Stimulated activated CD4-positive, alpha-beta T cell treated with anti-CD3 and anti-CD28 coated beads, Interleukin-1b, Interleukin-23, amount 100 ng/mL, for 48 hours (primary cell): ENCODE data around the gene TTC17.
"Not testable (repeated sequence)": the region's sequence is repeated elsewhere in the genome, so short reads cannot be mapped to it uniquely, and the experiment has no call there.

Experiments
- DNase-seq: peaks from one replicate; pipeline ENCODE4 v3.0.0-alpha.2; 2020

The TTC17 gene

DNA sequence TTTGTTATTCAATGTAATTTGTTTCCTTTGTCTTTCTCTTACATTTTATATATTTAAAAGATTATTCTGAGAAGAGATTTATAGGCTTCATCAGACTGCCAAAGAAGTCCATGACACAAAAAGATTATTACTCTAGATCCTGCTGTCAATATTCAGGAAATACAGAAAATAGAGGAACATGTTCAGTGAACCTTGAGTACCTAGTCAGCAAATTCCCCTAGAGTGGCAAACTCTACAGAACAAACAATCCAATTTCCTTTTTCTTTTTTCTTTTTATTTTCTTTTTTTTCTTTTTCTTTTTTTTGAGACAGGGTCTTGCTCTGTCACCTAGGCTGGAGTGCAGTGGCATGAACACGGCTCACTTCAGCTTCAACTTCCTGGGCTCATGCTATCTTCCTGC, 23.9 kb downstream of the TTC17 start:
- no peak for DNase-seq

DNA sequence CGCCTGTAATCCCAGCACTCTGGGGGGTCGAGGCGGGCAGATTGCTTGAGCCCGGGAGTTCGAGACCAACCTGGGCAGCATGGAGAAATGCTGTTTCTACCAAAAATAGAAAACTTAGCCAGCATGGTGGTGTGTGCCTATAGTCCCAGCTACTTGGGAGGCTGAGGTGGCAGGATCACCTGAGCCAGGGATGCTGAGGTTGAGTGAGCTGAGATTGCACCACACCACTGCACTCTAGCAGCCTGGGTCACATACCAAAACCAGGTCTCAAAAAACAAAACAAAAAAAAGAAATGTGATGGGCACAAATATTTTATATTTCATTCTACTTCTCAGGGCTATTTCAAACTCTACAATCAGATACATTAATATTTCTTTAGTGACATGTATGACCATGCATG, 25.7 kb downstream of the TTC17 start:
- no peak for DNase-seq

DNA sequence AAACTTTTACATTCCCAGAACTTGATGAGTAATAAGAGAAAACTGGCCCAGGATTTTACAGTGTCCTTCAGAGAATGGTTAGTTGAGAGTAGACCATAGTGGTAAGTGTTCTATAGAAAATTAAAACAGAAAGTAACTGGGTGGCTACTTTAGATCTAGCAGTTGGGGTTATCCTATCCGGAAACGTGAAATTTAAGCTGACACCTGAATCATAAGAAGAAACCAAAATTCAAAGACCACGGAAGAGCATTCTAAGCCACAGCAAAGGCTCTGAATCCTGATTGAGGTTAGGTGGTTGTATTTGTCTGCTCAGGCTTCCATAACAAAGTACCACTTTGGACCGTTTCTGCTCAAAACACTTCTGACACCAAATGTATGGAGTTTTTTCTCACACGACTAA, 34.0 kb downstream of the TTC17 start:
- no peak for DNase-seq

DNA sequence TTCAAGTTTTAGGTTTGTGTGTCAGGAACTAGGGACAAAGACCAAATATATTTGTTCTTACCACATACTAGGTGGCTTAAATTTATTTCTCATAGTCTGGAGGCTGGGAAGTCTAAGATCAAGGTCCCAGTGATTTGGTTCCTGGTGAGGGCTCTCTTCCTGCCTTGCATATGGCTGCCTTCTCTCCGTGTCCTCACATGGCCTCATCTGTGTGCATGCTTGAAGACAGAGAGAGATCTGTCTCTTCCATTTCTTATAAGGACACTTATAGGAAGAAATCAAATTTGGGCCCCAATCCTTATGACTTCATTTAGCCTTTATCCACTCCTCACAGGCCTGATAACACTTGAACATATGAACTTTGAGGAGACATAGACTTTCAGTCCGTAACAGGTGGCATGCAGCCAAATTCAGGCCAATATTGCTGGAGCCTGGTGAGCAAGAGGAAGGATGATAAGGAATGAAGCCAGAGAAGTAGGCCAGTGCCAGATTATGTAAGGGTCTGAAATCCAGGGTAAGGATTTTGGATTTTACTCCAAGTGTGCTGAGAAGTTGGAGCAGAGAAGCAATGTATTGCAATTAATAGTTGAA, 35.1 kb downstream of the TTC17 start:
- no peak for DNase-seq

DNA sequence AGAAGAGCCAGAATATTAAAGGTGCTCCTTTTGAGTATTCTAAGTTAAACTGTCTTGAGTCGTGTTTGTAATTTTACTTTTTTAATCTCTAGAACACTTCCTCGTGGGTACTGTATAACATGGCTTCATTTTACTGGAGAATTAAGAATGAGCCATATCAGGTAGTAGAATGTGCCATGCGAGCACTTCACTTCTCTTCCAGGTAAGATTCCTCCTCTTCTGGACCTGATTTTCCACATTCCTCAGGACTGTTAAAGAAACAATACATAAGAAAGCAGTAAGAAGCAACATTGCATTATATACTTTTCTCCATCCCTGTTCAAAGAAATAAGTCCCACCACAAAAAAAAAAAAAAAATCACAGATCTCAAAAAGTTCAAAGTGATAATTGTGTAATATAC, 37.9 kb downstream of the TTC17 start:
- DNase-seq, result no peak

DNA sequence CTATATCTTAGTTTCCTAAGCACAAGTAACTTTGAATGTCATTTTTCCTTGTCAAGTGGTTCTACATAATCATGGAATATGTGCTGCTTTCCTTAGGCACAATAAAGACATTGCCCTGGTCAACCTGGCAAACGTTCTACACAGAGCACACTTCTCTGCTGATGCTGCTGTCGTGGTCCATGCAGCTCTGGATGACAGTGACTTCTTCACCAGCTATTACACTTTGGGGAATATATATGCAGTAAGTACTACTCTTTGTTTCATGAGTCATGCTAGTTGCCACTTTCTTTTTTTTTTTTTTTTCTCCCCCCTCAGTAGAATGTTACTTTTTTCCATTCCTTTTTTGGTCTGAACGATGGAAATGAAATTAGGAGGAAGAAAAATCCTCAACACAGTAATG, 38.5 kb downstream of the TTC17 start:
- peak; percentile 2 for DNase-seq

DNA sequence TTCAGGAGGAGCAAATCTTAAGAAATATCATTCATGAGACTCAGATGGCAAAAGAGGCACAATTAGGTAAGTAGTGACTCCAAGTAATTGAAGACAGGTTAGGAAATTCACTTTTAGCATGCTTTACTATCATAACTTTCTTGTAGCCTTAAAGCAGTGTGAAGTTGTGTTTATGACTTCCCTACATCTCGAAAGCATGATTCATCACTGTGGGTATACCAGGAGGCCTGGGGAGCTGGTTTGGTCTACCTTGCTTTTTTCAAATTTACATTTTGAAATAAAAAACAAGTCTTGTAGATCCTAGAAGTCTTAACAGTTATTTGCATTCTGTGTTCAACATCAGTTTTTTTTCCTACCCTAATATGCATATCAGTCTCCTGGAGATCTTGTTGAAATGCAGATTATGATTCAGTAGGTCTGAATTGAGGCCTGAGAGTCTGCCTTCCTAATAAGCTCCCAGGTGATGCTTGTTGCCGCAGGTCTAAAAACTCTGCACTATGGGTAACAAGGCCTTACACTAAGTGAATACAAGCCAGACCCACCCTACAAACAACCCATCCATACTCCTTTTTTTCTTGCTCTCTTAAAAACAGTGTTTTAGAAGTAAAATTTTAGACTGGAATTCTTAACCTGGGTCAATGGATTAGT, 41.4 kb downstream of the TTC17 start:
- peak; percentile 6 for DNase-seq

DNA sequence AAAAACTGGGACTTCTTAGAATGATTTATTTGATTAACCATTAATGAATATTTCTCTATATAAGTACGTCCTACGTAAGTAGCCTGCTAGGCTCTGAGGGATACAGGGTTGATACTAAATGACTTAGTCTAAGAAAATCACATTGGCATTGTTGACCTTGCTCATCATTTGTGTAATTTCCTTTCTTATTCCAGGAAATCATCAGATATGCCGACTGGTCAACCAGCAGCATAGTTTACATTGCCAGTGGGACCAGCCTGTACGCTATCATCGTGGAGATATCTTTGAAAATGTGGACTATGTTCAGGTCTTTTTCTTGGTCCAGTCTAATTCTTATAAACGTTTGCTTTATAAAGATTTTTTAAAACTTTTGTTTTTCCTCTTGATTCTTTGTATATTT, 42.5 kb downstream of the TTC17 start:
- DNase-seq, result no peak

DNA sequence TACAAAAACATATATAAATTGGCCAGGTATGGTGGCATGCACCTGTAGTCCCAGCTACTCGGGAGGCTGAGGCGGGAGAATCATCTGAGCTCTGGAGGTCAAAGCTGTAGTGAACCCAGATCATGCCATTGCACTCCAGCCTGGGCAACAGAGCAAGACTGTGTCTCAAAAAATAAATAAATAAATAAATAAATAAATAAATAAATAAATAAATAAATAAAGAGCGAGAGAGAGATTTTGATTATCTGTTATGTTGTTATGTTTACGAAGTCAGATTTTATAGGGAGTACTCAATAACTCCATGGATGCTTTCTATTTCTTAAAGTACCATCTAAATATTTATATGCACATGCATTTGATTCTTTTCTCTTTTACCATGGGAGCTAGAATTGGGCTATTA, 43.1 kb downstream of the TTC17 start:
- not testable (repeated sequence) for DNase-seq

DNA sequence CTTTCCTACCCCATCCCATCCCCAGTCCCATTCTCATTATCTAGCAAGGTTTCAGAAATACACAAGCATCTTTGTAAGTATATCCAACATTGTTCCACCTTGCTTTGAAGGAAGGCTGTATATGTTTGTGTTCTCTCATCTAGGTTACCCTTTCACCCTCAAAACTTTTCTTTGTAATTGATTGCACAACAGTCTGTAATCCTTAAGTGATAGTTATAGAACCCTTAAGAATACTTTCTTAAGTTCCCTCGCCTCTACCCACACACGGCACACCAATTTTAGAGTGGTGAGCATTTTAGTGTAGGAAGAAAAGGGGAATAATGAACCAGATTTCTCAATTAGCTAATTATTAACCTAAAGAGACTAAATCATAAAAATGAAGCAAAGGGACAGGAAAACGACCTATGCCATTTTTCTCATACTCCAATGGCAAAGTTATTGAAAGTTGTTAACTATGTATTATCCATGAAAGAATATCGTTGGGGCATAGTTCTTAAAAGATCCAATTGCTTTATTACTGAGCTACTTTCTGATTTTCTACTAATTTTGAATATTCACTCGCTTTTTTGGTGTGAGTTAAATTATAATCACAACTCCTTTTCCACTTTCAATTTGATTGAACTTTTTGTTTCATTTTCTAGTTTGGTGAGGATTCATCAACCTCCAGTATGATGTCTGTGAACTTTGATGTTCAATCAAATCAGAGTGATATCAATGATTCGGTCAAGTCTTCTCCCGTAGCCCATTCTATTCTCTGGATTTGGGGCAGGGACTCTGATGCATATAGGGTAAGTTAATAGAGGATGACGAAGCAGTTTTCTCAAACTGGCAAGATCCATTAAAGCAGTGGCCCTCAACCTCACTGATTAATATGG, 44.9 kb downstream of the TTC17 start:
- no peak for DNase-seq

DNA sequence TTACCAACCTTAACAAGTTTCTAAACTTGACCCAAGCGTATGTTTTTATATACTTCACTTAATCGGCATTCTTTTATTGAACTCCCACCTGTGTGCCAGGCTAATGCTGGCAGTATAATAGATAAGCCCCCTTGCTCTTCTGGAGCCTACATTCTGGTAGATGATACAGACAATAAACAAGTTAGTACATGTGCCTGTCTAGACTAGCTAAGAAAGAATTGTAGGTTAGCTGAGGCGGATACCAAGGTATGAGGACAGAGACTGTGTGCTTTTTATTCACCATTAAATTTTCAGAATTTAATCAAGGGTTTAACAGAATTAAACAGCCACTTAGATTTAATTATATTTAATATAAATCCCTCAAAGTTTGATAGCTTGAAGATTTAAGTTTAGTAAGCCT, 45.7 kb downstream of the TTC17 start:
- no peak for DNase-seq

DNA sequence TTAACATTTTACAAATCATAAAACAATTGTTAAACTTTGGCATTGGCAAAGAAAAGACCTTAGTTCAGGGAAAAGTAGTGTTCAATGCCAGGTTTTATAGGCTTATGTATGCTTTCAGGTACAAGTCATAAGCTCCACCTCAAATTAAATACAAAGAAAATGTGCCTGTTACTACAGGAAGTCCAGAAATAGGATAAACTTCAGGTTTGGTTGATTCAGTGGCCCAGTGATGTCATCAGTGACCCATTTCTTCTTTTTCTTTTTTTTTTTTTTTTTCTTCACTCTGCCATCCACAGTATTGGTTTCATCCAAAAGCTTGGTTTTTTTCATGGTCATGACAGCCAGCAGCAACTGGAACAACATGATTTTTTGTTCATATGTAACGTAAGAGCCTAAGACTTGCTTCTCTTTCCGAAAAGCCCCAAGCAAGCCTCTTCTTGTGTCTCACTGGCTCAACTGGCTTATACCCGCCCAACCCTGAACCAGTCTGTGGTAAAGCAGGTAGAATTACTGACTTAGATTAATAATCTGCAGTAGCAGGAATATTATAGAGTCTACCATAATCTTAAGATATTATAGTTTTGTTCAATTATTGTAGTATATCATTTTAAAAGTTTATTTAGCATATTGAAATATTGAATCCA, 46.2 kb downstream of the TTC17 start:
- DNase-seq, result no peak

DNA sequence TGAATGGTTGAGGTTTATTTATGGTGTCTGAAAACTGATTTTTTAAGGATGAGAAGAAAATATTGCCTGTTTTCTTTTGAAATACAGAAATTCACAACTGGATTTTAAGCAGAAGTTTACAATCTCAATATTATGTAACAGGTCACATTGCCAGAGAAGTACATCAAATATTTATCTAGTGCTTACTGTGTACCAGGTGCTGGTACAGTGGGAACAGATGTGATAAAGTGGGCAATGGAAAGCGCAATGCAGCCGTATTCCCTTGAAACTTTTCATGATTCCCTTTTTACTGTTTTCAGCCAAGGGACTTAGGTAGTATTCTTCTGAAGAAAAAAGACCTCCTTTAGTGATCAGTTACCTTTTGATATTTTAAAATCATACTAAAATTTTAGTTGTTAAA, 49.6 kb downstream of the TTC17 start:
- DNase-seq, result no peak

DNA sequence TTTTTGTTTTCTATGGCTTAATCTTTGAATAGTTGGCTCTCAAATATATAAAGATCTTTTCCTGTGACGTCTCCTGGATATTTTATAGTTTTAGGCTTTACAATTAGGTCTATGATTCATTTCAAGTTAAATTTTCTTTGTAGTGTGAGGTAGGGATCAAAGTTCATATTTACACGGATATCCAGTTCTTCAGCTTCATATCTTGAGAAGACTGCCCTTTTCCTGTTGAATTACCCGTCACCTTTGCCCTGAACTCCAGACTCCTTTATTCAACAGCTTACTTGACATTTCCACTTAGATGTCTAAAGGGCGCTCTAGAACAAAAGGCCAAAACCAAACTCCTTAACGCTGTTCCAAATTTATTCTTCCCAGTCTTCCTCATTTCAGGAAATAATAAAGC, 51.7 kb downstream of the TTC17 start:
- no peak for DNase-seq

DNA sequence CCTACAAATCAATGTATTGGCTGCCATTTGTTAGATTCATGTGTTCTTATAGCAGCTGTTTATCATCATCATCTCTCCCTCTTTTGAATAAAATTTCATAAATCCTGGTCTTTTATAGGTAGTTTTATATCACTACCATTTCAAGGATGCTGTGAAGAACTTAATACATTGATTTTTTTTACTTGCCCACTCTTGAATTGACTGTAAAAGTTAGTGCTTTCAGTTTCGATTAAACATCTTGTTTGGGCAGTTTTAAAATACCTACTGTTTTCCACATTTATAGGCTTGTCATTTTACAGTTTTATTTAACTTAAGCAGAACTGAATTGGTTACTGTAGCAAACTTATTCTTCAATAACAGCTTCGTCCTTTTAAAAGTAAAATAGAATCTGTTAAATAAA, 59.5 kb downstream of the TTC17 start:
- DNase-seq, result no peak

DNA sequence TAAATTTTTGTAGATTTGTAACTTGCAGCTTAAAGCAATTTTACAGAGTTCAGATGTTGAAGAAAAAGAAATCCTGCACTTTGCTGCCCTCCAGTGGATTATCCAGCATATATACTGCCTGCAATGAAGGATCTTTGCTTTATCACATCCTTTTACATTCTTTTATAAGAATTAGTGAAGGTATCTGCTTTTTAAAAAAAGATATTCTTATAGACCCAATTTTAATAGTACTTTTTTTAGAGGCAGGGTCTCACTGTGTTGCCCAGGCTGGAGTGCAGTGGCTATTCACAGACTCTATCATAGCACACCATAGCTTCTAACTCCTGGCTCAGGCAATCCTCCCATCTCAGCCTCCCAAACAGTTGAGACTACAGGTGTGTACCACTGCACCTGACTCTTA, 60.7 kb downstream of the TTC17 start:
- no peak for DNase-seq

DNA sequence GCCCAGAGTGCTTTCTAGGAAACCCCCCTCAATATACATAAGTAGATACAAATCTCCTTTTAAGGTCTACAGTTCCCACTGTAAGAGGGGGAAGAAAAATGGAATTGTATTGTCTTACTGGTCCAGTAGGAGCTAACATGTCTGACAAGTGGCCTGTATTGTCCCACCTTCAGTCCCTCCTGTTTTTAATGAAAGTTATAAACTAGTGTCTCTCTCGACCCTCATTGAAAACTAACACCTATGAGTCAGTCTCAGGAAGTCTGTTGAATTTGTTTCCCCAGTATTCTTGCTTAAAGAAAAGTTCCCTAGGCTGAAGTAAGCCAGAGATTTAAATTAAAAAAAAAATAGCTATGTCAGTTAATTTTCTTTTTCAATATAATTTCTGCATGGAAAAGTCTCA, 69.3 kb downstream of the TTC17 start:
- no peak for DNase-seq

DNA sequence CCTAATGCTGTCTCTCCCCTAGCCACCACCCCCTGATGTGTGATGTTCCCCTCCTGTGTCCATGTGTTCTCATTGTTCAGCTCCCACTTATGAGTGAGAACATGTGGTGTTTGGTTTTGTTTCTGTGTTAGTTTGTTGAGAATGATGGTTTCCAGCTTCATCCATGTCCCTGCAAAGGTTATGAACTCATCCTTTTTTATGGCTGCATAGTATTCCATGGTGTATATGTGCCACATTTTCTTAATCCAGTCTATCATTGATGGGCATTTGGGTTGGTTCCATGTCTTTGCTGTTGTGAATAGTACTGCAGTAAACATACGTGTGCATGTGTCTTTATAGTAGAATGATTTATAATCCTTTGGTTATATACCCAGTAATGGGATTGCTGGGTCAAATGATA, 72.2 kb downstream of the TTC17 start:
- not testable (repeated sequence) for DNase-seq

DNA sequence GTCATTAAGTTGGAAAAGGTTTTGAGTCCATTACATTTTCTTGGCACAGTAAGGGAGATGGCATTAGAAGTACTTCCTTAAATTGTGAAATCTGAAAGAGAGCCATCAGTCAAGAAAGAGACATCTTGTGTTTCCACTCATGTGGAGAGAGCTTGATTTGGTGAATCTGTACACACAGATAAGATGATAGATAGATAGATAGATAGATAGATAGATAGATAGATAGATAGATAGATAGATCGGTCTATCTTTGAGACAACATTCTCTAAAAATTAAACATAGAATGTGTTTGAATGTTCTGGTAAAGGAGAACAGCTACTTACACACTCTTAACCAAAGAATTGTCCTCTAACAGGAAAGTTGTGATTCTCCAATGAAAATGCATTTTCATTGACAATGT, 76.2 kb downstream of the TTC17 start:
- DNase-seq, result no peak

DNA sequence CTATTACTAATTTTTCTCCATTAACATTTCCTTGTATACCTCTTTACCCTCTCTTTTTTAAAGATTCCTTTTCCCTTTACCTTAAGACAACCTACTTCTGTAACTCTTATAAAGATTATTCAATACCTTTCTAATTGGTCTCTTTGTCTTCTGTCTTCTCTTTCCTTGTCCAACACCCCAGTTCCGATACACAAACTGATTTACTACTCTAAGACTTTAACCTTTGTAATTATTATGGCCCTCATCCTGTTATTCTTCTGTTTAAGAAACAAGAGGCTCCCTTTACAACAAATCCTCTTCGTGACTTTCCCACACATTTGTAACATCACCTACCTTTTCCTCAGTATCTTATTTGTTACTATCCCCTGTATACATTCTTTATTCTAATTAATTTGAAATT, 81.8 kb downstream of the TTC17 start:
- no peak for DNase-seq

DNA sequence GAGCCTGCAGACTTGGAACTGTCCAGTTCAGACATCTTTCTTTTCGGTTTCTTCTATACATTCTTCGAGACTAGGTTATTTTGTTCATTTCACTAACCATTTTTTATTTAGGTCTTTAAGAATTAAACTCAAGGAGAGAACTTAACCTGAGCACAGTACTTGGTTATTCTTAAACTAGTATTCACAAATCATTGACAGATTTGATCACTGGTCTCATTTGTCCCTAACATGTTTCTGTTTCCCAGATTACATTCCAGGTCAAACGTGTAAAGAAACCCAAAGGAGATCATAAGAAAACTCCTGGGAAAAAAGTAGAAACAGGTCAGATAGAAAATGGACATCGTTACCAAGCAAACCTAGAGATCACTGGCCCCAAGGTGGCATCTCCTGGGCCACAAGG, 85.1 kb downstream of the TTC17 start:
- DNase-seq, result no peak

DNA sequence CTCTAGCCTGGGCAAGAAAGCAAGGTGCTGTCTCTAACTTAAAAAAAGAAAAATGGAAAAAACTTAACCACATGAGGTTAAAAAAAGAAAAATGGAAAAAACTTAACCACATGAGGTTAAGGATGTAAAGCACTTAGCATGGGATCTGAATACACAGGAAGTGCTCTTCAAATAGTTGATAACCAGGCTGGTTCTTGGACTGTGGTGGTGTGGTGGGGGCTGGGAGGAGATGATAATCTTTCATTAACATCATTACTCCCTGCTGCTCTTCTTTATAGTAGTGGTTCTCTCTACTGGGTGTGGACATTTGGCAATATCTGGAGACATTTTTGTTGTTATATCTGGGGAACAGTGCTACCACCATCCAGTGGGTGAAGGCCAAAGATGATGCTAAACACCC, 88.4 kb downstream of the TTC17 start:
- no peak for DNase-seq

DNA sequence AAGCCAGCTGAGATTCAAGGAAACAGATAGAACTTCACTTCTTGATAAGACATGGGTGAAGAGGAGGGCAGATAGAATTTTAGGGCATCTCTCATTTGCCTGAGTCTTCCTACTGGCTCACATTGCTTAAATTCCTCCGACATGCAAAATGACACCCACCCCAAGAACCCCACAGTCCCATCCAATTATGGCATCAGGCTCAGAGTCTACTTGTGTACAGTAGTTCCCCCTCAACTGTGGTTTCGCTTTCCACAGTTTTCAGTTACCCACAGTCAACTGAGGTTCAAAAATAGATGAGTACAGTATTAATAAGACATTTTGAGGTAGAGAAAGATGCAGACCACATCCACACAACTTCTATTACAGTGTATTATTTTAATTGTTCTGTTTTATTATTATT, 99.8 kb downstream of the TTC17 start:
- no peak for DNase-seq

DNA sequence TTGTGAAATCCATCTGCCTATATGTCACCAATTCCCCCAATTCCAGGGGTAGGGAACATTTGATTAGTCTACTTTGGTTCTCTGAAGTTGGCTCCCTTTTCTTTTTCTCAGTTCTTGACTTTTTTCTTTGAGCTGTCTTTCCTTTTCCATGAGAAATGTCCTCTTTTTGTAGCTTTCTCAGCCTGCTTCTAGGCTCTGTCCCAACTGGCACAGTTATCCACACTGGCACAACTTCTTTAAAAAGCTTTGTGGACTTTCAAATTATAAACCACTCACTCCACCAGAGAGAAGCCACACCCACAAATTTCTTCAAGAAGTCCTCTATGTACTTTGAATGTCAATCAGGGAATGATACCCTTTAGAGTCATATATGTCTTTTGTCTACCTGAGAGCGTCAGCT, 100.5 kb downstream of the TTC17 start:
- no peak for DNase-seq
